Tibial nerve (tissue), 4 donors: ENCODE measurements around the gene ZCCHC24. TPM values are rescaled to one million over a fixed set of nuclear protein-coding genes. Genes with fewer than 3 reads are reported as not detected.

Source experiments
- DNase-seq, 2 donors: peaks; one replicate each; pipeline ENCODE4 v3.0.0-alpha.2; 2019; ENCODE audit warnings: low spot score in 2 of 2
- H3K27ac ChIP-seq, 4 donors: fragments of 200-600 bp; sonication (generic) in 3 of 4; one replicate each; pipeline ENCODE4 v1.5.1; 2017 to 2019; ENCODE audit warnings: mild to moderate bottlenecking in 1 of 4
- H3K27me3 ChIP-seq, 2 donors: fragments of 200-600 bp; sonication (generic) in 1 of 2; one replicate each; pipeline versions ENCODE4 v1.5.1 to v1.6.0; 2017 to 2019
- H3K36me3 ChIP-seq, 3 donors: fragments of 200-600 bp; sonication (generic); one replicate each; pipeline ENCODE4 v1.5.1; 2018 to 2019
- H3K4me1 ChIP-seq, 4 donors: fragments of 200-600 bp; sonication (generic) in 3 of 4; one replicate each; pipeline ENCODE4 v1.5.1; 2017 to 2019
- H3K4me3 ChIP-seq, 4 donors: fragments of 200-600 bp; sonication (generic) in 3 of 4; one replicate each; pipeline ENCODE4 v1.5.1; 2017 to 2019; ENCODE audit warnings: mild to moderate bottlenecking in 1 of 4, moderate library complexity in 1 of 4
- H3K9me3 ChIP-seq, 4 donors: fragments of 200-600 bp; sonication (generic) in 3 of 4; one replicate each; pipeline ENCODE4 v1.5.1; 2017 to 2019
- CTCF ChIP-seq, 5 experiments: fragments of 200-600 bp in 3 of 5; fragments of 450-650 bp in 2 of 5; sonication (generic) in 3 of 5; IDR thresholded peaks; one replicate each; pipeline ENCODE4 v1.5.1; 2016 to 2019; ENCODE audit warnings: antibody characterized with exemption in 5 of 5, mild to moderate bottlenecking in 3 of 5, moderate library complexity in 2 of 5
- EP300 ChIP-seq, 2 donors: sonication (generic); formaldehyde crosslinking; IDR thresholded peaks; one replicate each; pipeline ENCODE4 v1.6.1; 2017; ENCODE audit warnings: antibody characterized with exemption in 2 of 2, mild to moderate bottlenecking in 1 of 2
- POLR2A ChIP-seq, 2 donors: fragments of 450-650 bp; IDR thresholded peaks; one replicate each; pipeline ENCODE4 v1.6.1; 2017; ENCODE audit warnings: antibody characterized with exemption in 2 of 2, mild to moderate bottlenecking in 2 of 2, moderate library complexity in 2 of 2
- WGBS, 2 donors: methylation state at CpG; one replicate each; pipeline ENCODE4 v1.1.5; 2018; 5-methylcytosine and 5-hydroxymethylcytosine counted together
- total RNA-seq, 4 donors: library from RNA; depleted of rRNA; stranded (reverse); fragments of >200 nt; gene quantifications; one replicate each; pipeline ENCODE4 v1.1.0, GENCODE V29; 2016

ZCCHC24 gene
- total RNA-seq, 4 donors from 2014 or later, result 122 to 165 (median 138) TPM

DNA sequence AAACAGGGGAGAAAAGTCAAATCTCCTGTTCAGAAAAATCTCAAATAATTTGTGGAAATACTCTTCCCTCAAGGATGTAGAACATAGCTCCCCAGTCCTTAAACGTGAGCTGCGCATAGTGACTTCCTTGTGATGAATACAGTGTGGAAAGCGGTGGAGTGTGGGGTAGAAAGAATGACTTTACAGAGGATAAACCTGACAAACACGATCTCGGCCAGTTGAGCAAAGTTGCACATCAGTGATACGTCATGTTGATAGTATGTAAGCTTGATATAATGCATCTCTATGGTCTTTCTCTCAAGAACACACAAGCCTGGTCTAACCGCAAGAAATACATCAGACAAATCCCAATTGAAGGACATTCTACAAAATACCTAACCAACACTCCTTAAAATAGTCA is 32.0 kb upstream of the ZCCHC24 start:
- peaks cover 0 to 4% (median 0%) of the 10 kb centered on the region in 4 donors for H3K4me1 ChIP-seq
- H3K9me3 ChIP-seq, result no peaks in the 10 kb centered on the region
- H3K36me3 ChIP-seq, result no peaks in the 10 kb centered on the region
- TF ChIP-seq CTCF (IDR thresholded peaks at IDR 0.05) (no peak), POLR2A (IDR thresholded peaks at IDR 0.05) (no peak), EP300 (IDR thresholded peaks at IDR 0.05) (no peak)
- 89% methylated on average over 7 of the region's 7 CpGs for WGBS, 2 donors
- no peak for DNase-seq
- no peak overlapping the region for H3K27ac ChIP-seq
- no peaks in the 10 kb centered on the region for H3K27me3 ChIP-seq
- H3K4me3 ChIP-seq, result no peak overlapping the region

DNA sequence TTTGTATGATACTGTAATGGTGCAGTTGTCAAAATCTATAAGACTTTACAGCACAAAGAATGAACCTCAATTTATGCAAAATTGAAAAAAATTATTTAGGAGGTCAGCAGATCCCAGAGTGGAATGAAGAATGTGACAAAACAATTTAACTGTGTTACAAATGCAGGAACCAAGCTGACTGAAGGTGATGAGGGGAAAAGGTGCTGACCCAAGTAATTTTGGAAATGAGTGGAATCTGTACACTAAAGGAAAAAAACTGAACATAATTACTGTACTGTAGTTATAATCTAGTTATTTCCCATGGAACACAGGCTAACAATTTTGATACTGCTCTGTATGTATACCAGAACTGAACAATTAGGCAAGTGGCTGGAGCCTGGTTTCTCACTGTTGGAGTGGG is 31.2 kb upstream of the ZCCHC24 start:
- Histone ChIP-seq H3K36me3 (no peaks in the 10 kb centered on the region), H3K4me3 (no peak overlapping the region), H3K27ac (no peak overlapping the region), H3K4me1 (peaks cover 0 to 4% (median 0%) of the 10 kb centered on the region in 4 donors), H3K9me3 (no peaks in the 10 kb centered on the region), H3K27me3 (no peaks in the 10 kb centered on the region)
- DNase-seq, result no peak
- TF ChIP-seq CTCF (IDR thresholded peaks at IDR 0.05) (no peak), EP300 (IDR thresholded peaks at IDR 0.05) (no peak), POLR2A (IDR thresholded peaks at IDR 0.05) (no peak)

DNA sequence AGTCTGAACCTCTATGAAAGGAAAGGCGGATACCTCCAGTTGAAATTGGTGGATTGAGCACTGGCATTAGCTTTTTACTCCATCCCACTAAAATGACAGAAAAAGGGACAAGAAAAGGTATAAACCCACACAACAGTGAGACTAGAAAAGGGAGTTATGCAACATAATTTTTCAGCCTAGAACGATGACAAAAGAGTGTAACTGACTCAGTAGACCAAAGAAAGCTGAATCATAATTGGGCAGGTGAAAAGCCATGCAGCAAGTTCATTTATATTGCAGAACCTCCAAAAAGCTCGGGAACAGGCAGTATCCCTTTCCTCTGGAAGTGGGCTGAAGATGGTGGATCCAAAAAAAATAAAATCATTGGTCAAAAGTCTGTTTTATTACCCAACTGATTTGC is 30.5 kb upstream of the ZCCHC24 start:
- Histone ChIP-seq H3K27ac (no peak overlapping the region), H3K27me3 (no peaks in the 10 kb centered on the region), H3K4me3 (no peak overlapping the region), H3K9me3 (no peaks in the 10 kb centered on the region), H3K36me3 (no peaks in the 10 kb centered on the region), H3K4me1 (peaks cover 0 to 4% (median 0%) of the 10 kb centered on the region in 4 donors)
- TF ChIP-seq POLR2A (IDR thresholded peaks at IDR 0.05) (no peak), CTCF (IDR thresholded peaks at IDR 0.05) (no peak), EP300 (IDR thresholded peaks at IDR 0.05) (no peak)
- no peak for DNase-seq
- 88 to 94% methylated on average over 3 of the region's 3 CpGs for WGBS, 2 donors

DNA sequence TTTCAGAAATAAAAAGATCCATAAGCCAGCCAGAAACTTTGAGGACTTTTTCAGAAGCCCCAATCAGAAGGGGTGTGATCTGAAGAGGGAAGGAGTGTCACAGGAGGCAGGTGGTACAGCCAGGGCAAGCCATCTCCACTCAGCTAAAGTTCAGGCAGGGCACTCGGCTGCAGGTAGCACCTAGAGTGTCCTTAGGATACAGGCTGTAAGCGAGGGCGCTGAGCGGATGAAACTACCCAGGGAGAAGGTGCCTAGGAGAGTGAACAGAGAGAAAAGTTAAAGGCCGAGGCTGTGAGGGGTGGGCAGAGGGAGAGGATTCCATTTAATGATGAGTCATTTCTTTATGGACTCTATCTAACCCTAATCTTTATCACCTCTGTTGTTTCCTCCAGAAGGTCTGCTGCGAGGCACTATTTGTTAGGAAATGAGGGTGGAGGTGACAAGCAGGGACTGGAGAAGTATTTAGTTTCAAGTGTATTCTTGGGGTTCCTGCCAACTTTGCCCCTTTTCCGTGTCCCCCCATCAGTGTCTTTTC is 29.8 kb upstream of the ZCCHC24 start:
- WGBS, 2 donors, result 89 to 98% methylated on average over 7 of the region's 7 CpGs

More for the DNA sequence above, 29.8 kb upstream of the ZCCHC24 start:
- H3K27ac ChIP-seq, result no peak overlapping the region
- H3K36me3 ChIP-seq, result no peaks in the 10 kb centered on the region
- no peaks in the 10 kb centered on the region for H3K27me3 ChIP-seq
- peaks cover 0 to 4% (median 0%) of the 10 kb centered on the region in 4 donors for H3K4me1 ChIP-seq
- no peaks in the 10 kb centered on the region for H3K9me3 ChIP-seq
- no peak for DNase-seq
- H3K4me3 ChIP-seq, result no peak overlapping the region
- TF ChIP-seq CTCF (IDR thresholded peaks at IDR 0.05), result no peak
- TF ChIP-seq POLR2A (IDR thresholded peaks at IDR 0.05), result no peak
- no peak for TF ChIP-seq EP300 (IDR thresholded peaks at IDR 0.05)
